Activated T-cell treated with anti-CD3 and anti-CD28 coated beads, Interleukin-2, amount 50 U/mL, for 1 hour (primary cell): ENCODE measurements around the gene TRUB2.
"Not testable (repeated sequence)": the region's sequence is repeated elsewhere in the genome, so short reads cannot be mapped to it uniquely, and the experiment has no call there.

Experiments
- DNase-seq: peaks from one replicate; pipeline ENCODE4 v3.0.0-alpha.2; 2020

Gene TRUB2

DNA sequence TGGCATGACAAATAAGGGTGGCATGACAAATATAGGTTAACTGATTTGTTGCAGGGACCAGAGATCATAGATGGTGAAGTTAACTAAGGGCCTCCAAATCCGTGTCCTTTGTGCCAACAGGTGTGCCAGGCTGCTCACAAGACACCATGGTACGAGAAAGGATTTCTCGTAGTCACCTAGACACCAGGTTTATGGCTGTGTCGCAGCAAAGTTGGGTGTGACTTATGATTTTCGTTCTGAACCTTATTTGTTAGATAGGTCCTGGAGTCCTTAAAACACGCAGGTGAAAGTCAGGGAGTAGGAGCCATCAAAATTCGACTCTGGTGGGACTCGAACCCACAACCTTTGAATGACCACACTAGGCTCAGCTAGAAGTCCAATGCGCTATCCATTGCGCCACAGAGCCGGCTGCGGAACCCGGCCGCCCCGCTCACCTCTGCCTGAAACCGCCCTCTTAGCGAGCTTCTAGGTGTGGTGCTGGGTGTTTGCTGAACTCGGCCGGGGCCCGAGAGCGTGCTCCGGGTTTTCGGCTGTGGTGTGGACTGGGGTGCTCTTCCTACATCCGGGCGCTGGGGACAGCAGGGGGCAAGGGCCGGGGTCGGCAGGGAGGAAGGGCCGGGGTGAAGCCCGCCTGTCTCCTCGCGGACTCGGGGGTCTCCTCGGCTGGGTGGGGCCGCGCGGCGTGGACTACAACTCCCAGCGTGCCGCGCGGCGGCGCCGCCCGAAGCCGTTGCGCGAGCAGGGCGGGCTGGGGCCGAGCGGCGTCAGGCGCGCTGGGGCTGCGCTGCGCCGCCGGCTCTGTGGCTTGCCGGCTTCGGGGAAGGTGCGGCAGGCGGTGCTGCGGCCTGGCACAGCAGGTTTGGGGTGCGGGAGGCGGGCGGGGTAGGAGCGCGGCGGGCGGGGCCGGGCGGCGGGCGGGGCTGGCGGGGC, 17.8 kb upstream of the TRUB2 start, which contains the start of gene SLC27A4:
TSS of gene SLC27A4 (plus strand) at position 767 of the 930 bp plus-strand sequence. CDS start 2,606 bp downstream, outside the sequence.
- DNase-seq, result peak; percentile 82

DNA sequence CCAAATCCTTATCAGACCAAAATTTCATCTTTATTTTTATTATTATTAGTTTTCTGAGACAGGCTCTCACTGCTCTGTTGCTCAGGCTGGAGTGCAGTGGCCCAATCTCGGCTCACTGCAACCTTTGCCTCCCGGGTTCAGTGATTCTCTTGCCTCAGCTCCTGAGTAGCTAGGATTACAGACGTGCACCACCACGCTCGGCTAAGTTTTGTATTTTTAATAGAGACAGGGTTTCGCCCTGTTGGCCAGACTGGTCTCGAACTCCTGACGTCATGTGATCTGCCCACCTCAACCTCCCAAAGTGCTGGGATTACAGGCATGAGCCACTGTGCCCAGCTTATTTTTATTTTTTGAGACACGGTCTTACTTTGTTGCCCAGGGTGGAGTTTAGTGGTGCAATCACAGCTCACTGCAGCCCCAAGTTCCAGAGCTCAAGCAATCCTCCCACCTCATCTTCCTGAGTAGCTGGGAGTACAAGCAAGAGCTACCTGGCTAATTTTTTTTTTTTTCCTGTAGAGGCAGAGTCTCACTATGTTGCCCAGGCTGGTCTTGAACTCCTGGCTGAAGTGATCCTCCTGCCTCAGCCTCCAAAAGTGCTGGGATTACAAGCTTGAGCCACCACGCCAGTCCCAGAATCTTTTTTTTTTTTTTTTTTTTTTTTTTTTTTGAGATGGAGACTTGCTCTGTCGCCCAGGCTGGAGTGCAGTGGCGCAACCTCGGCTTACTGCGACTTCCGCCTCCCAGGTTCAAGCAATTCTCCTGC, 16.8 kb upstream of the TRUB2 start:
- DNase-seq, result not testable (repeated sequence)

DNA sequence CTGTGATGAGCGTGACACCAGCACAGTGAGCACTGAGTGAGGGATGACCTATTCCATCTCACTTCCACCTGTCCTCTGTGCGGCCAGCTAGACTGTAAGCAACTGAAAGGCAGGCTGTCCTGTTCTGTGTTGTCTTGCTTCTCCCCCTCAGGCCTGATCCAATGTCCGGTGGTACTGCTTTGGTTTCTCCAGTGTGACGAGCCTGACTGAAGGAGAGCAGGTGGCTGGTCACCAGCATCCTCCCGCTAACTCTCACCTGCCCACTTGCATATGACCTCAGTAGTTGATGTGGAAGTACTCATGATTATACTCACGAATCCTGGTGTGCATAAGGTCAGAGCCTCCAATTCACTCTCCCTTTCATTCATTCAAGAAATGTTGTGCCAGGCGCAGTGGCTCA, 15.7 kb upstream of the TRUB2 start:
- DNase-seq, result no peak

DNA sequence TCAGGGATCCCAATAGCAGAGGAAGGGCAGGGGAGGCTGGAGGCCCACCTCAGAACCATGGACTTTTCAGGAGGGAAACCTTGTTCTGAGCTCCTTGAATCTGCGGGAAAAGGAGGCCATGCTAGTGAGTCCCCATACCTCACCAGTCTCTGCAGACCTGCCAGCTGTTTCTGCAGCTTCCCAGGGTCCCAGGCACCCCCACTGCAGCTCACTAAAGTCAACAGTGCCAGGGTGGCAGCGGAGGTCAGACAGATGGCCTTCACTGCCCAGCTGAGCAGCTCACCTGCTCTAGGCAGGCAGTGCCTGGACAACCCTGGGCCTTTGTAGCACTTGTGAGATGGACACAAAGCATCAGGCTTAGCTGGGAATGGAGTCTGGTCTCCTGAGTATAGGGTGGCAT, 13.7 kb upstream of the TRUB2 start:
- DNase-seq, result no peak

DNA sequence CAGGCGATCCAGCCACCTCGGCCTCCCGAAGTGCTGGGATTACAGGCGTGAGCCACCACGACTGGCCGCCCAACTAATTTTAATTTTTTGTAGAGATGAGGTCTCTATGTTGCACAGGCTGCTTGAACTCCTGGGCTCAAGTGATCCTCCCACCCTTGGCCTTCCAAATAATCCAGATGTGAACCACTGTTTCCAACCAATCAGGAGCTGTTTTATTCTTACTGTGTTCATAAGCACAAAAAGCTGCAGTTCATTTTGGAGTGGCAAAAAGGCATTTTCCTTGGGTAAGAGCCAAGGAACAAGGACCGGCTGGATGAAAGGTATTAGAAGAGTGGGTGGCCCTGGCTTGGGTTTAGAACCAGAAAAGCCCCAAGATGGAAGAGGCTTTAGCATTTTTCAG, 12.9 kb upstream of the TRUB2 start:
- DNase-seq, result no peak

DNA sequence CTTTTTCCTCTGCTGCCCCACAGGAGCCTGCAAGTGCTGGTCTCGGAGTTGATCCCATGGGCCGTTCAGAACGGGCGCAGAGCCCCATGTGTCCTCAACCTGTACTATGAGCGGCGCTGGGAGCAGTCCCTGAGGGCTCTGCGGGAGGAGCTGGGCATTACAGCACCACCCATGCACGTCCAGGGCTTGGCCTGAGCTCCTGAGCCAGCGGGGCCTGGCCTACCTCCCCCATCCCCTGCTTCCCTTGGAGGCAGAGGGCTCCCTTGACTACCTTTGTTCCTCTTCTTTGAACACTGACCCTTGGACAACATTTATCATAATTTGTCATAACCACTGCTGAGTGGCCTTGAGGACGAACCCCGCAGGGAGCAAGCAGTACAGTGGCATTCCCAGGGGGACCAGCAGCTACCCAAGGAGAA, 11.2 kb upstream of the TRUB2 start:
- DNase-seq, result no peak

DNA sequence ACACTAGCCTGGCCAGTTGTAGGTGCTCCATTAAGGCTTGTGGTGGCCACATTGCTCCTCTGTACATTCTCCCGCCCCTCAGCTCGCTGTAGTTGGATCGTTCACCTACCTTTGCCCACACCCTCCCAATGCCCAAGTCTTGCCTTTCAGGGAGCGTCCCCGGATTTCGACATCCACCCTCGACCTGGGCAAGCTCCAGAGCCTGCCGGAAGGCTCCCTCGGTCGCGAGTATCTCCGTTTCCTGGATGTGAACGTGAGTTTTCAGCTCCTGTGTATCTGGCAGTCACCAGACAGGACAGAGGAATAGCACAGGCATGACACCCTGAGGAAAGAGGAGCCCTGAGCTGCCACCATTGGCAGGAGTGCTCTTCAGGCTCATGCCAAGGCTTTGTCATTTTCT, 3.4 kb upstream of the TRUB2 start:
- no peak for DNase-seq

DNA sequence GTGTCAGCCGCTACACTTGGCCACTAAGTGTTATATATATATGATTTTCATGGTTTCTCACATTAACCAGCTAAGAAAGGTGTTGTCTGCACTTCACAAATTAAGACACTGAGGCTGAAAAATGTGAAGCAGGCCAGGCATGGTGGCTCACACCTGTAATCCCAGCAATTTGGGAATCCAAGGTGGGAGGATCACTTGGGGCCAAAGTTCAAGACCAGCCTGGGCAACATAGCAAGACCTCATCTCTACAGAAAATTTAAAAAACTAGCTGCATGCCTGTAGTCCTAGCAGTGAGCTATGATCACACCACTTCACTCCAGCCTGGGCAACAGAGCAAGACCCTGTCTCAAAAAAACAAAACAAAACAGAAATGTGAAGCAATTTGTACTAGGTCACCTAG, 2.2 kb upstream of the TRUB2 start:
- DNase-seq, result no peak

DNA sequence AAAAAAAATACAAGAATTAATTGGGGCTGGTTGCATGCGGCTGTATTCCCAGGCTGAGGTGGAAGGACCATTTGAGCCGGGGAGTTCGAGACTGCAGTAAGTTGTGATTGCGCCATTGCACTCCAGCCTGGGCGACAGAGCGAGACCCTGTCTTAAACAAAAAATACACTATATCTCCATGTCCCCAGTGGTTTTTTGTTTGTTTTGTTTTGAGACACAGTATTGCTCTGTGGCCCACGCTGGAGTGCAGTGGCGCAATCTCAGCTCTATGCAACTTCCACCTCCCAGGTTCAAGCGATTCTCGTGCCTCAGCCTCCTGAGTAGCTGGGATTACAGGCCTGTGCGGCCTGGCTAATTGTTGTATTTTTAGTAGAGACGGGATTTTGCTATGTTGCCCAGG, 1.5 kb upstream of the TRUB2 start:
- no peak for DNase-seq

DNA sequence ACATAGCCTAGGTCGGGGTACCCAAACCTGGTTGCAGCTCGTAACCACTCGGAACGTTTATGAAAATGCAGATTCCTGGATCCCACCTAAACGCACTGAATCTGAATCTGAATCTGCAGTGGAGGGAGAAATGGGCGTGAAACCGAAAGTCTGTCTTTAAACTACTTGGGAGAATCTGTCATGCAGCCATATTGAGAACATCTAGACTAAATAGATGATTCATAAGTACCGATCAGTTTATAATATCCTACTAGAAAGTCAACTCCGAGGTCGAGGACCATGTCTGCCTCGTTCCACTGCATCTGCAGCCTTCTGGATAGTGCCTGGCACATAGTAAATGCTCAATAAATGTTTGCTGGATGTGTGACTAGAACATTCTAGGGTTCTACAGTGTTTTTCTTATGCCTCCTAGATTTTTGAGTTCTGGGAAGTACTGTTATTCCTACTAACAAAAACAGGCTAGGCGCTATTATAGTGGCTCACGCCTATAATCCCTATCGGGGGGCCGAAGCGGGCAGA, 1.0 kb upstream of the TRUB2 start:
- no peak for DNase-seq

DNA sequence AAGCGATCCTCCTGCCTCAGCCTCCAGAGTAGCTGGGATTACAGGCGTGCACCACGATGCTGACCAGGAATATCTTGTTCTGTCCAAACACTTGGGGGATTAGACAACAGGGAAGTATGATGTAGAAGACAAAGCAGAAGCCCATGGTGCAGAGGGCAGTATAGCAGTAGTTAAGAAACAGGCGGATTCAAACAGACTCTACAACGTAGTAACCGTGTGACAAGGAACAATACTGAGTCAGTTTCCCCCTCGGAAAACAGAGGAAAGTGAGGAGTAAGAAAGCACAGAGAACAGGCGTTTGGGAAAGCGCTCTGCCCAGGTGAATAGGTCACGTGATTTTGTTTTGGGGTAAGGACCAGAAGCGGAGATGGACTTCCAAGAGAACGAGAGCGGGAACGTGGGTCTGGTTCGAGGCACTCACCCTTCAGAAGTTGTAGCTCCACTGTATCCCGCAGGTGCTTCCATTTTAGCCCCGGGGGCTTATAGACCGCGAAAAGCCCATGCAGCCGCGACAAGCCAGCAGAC, 306 bp downstream of the TRUB2 start:
- no peak for DNase-seq

DNA sequence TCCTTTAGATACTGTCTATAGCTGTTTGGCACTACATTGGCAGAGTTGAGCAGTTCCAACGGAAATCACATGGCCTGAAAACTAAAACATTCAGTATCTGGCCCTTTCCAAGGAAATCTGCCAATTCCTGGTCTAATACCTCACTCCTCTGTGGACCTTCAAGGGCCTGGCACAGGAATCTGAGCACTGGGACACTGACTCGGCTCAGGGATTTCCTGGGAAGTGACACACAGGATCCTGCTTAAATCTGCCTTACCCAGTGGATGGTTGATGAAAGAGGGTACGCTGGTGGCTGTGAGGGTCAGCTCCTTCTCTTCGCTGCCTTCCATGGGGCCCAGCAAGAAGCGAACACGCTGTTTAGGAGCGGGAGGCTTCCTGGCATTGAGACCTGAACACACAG, 904 bp downstream of the TRUB2 start:
- DNase-seq, result no peak

DNA sequence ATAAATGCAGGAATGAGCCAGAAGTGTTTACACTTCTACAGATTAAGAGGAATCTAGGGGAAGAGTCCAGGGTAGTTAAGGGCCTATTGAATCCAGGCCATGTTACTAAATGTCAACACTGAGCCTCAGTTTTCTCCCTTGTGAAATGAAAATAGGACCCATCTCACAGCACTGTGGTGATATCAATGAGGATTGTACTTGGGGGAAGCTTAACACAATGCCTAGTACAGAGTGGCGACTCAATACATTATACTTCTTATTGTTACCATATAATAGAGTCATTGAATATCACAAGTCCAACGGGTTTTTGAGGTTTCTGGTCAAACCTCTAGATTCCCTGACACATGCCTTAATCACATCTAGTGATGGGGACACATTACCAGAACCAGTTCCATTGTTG, 4.6 kb downstream of the TRUB2 start:
- DNase-seq, result no peak

DNA sequence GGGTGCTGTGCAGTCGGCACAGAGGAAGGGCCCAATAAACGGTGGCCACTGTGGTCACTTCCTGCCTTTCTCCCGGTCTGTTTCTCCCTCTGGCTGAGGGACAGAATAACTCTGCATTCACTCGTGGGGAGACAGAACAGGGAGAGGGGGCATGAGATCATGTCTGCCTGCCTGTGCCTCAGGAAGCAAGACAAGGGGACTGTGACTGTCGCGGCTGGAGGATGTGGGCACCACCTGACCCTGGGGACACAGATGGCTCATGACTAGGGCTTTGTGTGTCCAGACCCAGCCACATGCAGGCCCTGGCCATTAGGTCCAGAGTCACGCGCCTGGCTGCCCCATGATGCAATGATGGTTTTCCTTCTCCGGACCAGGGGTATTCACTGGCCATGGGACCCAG, 5.8 kb downstream of the TRUB2 start:
- DNase-seq, result no peak

DNA sequence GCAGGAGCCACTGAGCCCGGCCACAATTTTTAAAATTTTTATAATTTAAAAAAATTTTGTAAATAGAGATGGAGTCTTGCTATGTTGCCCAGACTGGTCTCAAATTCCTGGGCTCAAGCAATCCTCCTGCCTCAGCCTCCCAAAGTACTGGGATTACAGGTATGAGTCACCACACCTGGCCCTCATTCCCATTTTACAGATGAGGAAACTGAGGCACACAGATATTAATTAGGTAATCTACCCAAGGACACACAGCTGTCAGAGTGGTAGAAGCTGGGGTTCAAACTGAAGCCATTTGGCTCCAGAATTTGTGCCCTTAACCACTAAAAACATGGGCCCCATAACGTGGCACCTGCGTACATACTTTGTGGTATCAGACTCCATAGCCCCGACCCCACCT, 7.5 kb downstream of the TRUB2 start:
- no peak for DNase-seq

DNA sequence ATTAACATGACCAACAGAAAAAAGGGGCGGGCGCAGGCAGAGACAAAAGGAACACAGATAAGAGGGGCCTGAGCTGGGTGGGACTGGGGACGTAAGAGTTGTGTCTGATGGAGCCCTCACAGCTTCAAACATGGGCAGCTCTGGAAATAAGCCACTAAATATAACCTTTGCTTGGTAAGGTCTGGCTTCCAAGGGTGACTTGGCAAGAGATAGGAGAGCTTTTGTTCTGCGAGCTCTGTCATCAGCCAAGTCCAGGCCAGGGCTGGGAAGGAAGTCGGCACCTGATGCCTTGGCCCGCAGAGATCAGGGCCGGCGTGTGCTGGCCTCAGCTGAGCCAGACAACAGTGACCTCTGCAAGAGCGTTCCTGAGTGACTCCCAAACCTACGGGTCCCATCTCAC, 11.8 kb downstream of the TRUB2 start:
- no peak for DNase-seq

DNA sequence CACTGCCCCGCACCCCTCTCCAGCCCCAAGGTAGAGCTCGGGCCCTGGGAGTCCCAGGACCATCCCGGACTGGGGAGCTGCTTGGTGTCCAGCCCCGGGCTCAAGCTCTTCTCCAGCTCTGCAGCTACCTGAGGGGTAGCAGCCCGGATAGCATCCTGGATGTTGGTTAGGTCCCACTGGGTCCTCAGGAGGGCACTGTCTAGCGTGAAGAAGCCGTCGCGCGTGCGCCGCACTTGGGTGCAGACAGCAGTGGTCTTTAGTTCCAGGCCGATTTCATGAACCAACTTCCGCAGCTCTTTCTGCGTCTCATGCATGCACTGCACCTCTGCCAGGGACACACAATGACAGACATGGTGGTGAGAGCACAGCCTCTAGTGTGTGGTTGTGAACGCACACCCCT, 12.7 kb downstream of the TRUB2 start:
- DNase-seq, result no peak

DNA sequence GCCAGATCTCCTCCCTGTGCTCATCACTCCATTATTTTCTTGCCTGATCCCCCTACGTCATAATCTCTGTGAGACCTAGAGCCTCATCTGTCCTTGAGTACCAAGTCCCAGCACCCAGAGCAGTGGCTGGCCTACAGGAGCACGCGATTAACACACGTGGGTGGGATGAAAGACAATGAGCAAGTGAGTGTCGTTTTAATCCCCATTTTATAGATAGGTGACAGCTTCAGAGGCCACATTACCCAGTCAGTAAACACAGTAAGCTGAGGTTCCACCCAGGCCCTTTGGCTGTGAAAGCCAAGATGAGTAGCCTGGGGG, 17.3 kb downstream of the TRUB2 start:
- DNase-seq, result no peak

DNA sequence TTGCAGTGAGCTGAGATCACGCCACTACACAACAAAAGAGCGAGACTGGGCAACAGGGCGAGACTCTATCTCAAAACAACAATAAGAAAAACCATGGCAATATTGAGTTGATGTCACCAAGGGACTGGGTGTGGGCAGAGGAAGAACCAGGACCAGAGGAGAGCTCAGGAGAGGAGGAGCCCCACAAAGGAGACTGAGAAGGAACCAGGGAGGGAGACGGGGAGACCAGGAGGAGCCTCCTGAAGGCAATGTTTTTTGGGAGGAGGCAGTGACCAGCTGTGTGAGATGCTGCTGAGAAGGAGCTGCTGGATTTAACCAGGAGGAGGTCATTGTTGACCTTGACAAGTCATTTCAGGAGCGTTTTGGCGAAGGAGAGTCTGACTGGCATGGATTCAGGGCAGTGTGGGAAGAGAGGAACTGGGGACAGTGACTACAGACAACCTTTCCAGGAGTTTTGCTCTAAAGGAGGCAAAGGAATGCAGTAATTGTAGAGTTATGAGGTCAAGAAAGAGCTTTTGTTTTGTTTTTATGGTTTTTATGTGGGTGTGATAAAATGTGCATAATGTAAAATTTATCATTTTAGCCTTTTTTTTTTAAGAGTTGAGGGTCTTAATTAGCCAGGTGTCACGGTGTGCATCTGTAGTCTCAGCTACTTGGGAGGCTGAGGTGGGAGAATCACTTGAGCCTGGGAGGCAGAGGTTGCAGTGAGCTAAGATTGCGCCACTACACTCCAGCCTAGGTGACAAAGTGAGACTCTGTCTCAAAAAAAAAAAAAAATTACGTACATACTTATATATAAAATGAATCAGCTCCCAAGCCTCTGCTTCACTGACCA, 17.9 kb downstream of the TRUB2 start:
- no peak for DNase-seq

DNA sequence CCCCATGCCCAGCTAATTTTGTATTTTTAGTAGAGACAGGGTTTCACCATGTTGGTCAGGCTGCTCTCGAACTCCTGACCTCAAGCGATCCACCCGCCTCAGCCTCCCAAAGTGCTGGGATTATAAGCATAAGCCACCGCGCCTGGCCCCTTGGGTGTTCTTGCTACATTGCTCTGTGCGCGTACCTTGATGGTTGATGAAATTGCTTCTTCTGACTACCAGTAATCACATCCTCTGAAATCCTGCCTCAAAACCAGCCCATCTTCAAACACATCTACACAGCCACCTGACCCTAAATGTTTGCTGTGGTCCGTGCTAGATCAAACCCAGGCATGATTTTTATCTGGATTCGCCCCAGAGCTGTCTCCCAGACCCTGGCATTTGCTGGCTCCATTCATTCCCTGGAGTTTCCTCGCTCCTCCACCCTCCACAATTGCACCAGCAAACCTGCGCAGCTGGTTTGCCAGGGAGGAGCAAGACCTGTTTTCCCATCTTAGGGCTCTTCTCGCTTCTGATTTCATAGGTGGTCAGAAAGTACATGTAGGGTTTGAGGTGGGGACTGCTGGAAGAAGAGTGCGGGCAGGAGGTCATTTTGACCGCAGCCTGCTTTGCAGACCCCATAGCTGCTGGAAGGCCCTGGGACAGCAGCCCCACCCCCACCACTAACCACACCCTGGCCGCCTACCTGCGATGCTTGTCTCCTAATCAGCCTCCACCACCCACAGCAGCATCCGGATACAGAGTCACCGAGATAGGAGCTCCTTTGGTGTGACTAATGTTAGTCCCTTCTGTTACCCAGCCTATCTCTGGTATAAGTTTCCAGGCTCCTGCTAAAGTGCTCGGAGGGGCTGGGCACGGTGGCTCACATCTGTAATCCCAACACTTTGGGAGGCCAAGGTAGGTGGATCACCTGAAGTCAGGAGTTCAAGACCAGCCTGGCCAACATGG, 23.4 kb downstream of the TRUB2 start:
- no peak for DNase-seq

DNA sequence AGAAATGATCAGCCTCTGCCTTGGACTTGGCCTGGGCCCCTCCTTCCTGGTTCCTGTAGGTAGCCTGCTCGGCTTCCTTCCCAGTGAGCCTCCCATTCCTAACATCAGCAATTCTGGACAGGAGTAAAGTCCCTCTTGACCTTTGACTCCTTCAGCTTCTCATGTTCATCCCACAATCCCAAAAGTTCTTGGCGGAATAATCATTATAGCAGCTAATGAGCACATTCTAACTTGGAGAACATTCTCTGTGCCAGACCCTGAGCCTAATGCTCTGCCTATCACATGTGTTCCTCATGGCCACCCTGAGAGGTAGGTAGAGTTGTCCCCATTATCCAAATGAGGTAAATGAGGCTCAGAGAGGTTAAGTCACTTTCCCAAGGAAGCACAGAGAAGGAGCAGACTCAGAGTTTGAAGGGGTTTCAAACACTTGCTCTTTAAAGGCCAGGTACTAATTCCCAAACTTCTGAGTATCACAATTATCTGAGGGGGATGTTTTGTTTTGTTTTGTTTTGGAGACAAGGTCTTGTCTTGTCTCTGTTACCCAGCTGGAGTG, 24.9 kb downstream of the TRUB2 start:
- DNase-seq, result no peak
